H1 (cell line): ENCODE results near the gene SEMA4D.

Source experiments
- EGR1 ChIP-seq: IDR thresholded peaks from 2 replicates; pipeline ENCODE4 v1.6.1; 2011; ENCODE audit warnings: low read depth, low read length, borderline replicate concordance
- EP300 ChIP-seq, 2 experiments: IDR thresholded peaks; 1 replicate in 1 of 2; 2 replicates in 1 of 2; pipeline ENCODE4 v1.6.1; 2011 to 2012; ENCODE audit warnings: low read depth in 2 of 2, low read length in 2 of 2, mild to moderate bottlenecking in 2 of 2, borderline replicate concordance in 1 of 2, inconsistent platforms in 1 of 2, moderate library complexity in 1 of 2
- EZH2 ChIP-seq: fragments of 200-600 bp; sonication (generic); IDR thresholded peaks from 2 replicates; pipeline ENCODE4 v1.7.1; 2012; ENCODE audit warnings: low read depth, mild to moderate bottlenecking, moderate library complexity, low read length, inconsistent platforms; ENCODE audit not compliant: severe bottlenecking
- NANOG ChIP-seq: IDR thresholded peaks from 2 replicates; pipeline ENCODE4 v1.6.1; 2011; ENCODE audit warnings: low read length, low read depth, mild to moderate bottlenecking, inconsistent platforms; ENCODE audit not compliant: insufficient read depth, poor library complexity, severe bottlenecking
- TF ChIP-seq, protein P1 (sequence below), 3 experiments: IDR thresholded peaks; 1 replicate in 2 of 3; 2 replicates in 1 of 3; pipeline versions ENCODE4 v1.5.1 to v1.6.1; 2011; ENCODE audit warnings: low read length in 3 of 3, mild to moderate bottlenecking in 3 of 3, inconsistent platforms in 2 of 3, low read depth in 1 of 3, moderate library complexity in 1 of 3; ENCODE audit not compliant: insufficient read depth in 1 of 3; ENCODE audit errors: control extremely low read depth in 1 of 3

DNA sequence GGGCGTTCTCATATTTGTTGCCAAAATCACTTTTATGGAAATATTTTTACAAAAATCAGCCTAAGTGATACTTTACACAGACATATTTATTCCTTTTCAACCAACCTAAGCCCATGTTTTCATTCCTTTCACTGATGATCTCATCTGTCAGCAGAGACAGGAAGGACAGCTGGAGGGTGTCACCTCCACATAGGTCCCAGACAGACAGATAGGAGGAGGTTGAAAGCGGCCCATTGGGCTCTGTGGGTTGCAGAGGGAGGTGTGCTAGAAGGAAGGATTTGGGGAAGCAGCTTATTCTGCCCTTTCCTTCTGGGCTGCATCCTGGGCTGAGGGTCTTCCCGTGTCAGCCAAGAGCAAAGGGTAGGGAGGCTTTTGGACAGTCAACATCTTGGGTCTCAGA, 26.0 kb upstream of the SEMA4D start:
- TF ChIP-seq EZH2, result no peak
- TF ChIP-seq EGR1, result no peak
- TF ChIP-seq, protein P1, sequence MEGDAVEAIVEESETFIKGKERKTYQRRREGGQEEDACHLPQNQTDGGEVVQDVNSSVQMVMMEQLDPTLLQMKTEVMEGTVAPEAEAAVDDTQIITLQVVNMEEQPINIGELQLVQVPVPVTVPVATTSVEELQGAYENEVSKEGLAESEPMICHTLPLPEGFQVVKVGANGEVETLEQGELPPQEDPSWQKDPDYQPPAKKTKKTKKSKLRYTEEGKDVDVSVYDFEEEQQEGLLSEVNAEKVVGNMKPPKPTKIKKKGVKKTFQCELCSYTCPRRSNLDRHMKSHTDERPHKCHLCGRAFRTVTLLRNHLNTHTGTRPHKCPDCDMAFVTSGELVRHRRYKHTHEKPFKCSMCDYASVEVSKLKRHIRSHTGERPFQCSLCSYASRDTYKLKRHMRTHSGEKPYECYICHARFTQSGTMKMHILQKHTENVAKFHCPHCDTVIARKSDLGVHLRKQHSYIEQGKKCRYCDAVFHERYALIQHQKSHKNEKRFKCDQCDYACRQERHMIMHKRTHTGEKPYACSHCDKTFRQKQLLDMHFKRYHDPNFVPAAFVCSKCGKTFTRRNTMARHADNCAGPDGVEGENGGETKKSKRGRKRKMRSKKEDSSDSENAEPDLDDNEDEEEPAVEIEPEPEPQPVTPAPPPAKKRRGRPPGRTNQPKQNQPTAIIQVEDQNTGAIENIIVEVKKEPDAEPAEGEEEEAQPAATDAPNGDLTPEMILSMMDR (IDR thresholded peaks at IDR 0.05; ENCODE audit: control extremely low read depth in 1 of 3, insufficient read depth in 1 of 3, low read depth in 1 of 3, low read length in 3 of 3), result no peak
- TF ChIP-seq NANOG, result no peak
- TF ChIP-seq EP300 (IDR thresholded peaks at IDR 0.05; ENCODE audit: borderline replicate concordance in 1 of 2, low read depth in 2 of 2, low read length in 2 of 2), result no peak
